Gastroesophageal sphincter (tissue), 3 donors: ENCODE data around the gene TTC3.

Source experiments
- EP300 ChIP-seq: sonication (generic); formaldehyde crosslinking; IDR thresholded peaks from one replicate; pipeline ENCODE4 v1.6.1; 2017; ENCODE audit warnings: antibody characterized with exemption, mild to moderate bottlenecking
- POLR2A ChIP-seq, 2 donors: fragments of 450-650 bp; IDR thresholded peaks; one replicate each; pipeline ENCODE4 v1.6.1; 2017; ENCODE audit warnings: antibody characterized with exemption in 2 of 2, mild to moderate bottlenecking in 2 of 2, moderate library complexity in 1 of 2
- POLR2AphosphoS5 ChIP-seq: sonication (generic); formaldehyde crosslinking; IDR thresholded peaks from one replicate; pipeline ENCODE4 v1.6.1; 2017; ENCODE audit warnings: antibody characterized with exemption
- TF ChIP-seq, protein P1 (sequence below), 4 experiments: fragments of 200-600 bp in 2 of 4; fragments of 450-650 bp in 2 of 4; sonication (generic) in 1 of 4; IDR thresholded peaks; one replicate each; pipeline ENCODE4 v1.5.1; 2017 to 2019; ENCODE audit warnings: antibody characterized with exemption in 4 of 4, mild to moderate bottlenecking in 2 of 4, moderate library complexity in 2 of 4

GRCh38 chr21:37032293-37032692 lies 40.8 kb upstream of the TTC3 start:
- TF ChIP-seq, protein P1, sequence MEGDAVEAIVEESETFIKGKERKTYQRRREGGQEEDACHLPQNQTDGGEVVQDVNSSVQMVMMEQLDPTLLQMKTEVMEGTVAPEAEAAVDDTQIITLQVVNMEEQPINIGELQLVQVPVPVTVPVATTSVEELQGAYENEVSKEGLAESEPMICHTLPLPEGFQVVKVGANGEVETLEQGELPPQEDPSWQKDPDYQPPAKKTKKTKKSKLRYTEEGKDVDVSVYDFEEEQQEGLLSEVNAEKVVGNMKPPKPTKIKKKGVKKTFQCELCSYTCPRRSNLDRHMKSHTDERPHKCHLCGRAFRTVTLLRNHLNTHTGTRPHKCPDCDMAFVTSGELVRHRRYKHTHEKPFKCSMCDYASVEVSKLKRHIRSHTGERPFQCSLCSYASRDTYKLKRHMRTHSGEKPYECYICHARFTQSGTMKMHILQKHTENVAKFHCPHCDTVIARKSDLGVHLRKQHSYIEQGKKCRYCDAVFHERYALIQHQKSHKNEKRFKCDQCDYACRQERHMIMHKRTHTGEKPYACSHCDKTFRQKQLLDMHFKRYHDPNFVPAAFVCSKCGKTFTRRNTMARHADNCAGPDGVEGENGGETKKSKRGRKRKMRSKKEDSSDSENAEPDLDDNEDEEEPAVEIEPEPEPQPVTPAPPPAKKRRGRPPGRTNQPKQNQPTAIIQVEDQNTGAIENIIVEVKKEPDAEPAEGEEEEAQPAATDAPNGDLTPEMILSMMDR (IDR thresholded peaks at IDR 0.05), result no peak
- TF ChIP-seq POLR2AphosphoS5 (no peak), EP300 (no peak), POLR2A (IDR thresholded peaks at IDR 0.05) (no peak)
